HG03442 (cell line): ENCODE results near the gene PHYH.
"Not testable (repeated sequence)": the region's sequence is repeated elsewhere in the genome, so short reads cannot be mapped to it uniquely, and the experiment has no call there.

Experiments
- ATAC-seq: cut with Tn5 transposase; IDR thresholded peaks from one replicate; pipeline ENCODE4 v1.9.1; 2021; ENCODE audit warnings: mild to moderate bottlenecking, moderate library complexity; ENCODE audit not compliant: unreplicated experiment

Gene PHYH

DNA sequence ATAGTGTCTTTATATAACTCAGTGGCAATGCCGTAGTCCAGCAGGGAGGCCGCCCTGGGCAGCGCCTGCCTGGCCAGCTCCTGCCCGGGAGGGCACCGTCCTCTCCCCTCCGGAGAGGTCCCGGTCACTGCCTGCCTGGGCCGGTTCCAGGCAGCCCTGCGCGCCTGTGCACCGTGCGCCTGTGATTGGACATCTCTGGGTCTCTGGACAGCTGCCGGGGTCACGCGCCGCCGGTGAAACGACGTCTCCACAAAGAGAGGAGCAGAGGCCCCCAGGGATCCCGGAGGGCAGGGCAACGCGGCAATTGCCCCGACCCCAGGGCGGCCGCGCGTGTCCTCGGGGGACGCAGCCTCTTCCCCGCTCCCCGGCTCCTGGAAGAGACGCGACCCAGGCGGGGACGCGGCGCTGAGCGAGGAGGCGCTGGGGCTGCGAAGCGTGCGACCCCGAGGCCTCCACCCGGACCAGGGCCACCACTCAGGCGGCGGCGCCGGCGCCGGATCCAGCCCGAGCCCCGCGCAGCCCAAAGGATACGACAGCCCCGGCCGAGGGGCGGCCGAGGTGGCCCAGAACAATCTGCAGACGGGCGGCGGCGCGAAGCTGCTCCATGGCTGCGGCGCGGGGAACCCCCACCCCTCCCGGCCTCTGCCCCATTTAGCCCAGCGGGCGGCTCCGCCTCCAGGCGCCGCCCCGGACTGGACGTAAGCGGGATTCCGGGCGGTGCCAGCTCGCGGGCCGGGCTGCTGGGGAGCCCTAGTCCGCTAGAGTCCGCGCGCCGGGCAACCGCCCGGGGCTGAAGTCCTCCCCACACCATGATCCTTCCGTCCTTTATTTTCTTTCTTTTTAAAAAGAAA lies at the start of gene PHYH:
Gene PHYH (minus strand): TSS at position 628 of the 851 bp plus-strand sequence. CDS start 22 bp downstream, at position 606.
- ATAC-seq, result peak; percentile 57

DNA sequence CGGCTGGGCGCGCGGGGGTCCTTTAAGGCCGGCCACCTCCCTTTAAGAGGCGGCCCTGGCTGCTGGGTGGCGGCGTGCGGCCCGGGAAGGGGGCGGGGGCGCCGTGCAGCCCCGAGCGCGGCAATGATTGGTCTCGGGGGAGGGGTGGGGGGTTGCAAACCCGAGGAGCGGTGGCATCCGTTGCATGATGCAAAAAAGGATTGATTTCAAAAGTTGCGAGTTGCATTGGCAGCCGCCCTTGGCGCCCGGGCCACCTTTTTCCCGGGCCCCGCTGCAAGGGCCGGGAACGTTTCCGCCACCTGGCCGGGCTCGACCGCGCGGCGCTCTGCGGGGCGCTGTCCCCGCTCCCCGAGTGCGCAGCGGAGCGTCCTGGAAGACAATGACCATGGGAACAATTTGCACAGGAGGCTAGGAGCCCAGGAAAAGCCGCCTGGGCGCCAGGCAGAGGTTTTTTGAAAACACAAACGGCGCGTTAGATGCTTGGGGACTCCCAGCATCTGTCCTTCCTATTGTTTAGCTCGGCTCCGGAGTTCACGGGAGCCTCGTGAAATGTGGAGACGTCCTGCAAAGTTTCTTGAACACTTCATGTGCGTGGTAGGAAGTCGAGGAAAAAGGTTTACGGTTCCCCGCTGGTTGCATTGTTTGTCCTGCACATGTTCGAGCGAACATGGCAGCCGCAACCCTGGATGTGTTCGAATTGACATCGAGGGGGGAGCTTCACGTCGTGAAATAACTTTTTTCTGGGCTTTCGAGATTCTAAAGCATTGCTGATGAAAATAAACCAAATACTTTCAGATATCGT lies 48.6 kb upstream of the PHYH start, which contains the start of gene SEPHS1:
Gene SEPHS1 (minus strand): TSS at position 78 of the 802 bp plus-strand sequence. CDS start 3,343 bp downstream, outside the sequence.
- ATAC-seq, result peak; percentile 47

DNA sequence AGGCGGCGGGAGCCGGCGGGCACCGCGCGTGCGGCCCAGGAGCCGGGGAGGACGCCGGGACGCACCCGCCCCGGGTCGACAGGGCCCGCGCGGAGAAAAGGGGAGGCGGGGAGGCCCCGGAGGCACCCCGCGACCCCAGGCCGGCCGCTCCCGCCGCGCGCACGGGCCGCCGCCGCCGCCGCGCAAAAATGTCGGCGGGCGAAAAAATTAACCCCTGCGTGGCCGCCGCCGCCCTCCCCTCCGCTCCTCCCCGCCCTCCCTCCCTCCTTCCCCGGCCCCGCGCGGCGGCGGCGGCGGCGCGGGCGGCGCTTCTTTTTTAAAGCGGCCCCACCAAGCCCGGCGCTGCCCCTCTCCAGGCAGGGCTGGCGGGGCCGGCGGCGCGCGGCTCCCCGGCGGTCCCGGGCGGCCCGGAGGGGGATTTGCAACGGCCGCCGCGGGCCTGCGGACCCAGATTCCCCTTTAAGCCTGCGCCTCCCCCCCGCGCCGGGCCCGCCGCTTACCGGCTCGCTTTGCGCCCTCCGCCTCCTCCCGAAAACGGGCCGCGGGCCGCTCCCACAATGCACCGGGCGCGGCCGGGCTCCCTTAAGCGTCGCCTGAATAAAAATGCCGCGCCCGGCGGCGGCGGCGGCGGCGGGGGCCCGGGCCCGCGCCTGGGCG lies 47.8 kb upstream of the PHYH start:
- peak; percentile 55 for ATAC-seq

DNA sequence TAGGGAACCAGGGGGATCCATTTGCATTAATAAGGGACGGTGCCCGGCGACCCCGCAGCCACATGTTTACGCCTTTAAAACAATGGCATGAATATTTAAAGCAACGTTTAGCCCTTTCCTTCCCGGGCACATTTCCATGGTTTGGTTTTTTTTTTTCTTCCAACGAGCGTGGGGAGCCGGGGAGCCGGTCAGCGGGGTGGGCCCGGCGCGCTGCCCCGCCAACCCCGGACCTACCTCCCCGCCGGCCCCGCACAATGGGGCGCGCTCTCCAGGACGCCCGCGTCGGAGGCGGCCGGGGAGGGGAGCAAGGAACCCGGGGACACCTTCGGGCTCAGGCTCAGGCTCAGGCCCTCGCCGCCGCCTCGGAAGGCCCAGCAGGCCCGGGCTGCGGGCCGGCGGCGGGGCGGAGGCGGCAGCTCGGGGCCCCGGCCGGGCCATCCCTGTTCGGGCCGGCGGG lies 47.2 kb upstream of the PHYH start:
- ATAC-seq, result peak; percentile 17

DNA sequence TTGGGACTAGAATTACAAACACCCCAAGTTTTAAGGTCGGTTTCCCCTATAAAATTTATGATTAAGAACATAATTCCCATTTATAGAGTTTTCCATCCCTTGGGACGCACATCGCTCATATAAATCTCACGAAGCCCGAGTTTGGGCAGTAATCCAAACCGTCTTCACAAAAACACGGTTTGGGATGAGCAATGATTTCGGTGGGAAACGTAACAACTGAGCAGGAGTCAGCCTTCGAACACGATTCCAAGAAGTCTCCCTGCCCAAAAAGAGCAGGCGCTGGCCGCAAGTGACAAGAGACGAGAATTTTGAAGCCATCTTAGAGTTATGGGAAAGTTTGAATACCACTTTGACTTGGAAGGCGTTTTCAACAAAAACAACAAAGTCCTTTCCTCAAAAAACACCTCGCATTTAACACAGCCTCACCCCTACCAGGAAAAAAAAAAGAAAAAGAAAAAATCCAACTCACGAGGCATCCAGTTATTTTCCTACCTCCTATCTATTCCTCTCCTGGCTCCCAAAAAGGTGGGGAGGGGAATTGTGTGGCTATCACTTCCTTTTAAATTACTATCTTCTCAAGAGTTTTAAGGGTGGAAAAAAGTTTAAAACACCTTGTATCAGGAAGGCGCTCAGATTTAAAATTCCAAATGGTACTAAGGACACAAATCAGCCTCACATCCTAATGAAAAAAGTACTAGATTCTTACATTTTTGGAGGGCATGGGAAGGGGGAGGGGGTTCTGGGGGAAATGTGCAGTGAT lies 46.6 kb upstream of the PHYH start:
- no peak for ATAC-seq

DNA sequence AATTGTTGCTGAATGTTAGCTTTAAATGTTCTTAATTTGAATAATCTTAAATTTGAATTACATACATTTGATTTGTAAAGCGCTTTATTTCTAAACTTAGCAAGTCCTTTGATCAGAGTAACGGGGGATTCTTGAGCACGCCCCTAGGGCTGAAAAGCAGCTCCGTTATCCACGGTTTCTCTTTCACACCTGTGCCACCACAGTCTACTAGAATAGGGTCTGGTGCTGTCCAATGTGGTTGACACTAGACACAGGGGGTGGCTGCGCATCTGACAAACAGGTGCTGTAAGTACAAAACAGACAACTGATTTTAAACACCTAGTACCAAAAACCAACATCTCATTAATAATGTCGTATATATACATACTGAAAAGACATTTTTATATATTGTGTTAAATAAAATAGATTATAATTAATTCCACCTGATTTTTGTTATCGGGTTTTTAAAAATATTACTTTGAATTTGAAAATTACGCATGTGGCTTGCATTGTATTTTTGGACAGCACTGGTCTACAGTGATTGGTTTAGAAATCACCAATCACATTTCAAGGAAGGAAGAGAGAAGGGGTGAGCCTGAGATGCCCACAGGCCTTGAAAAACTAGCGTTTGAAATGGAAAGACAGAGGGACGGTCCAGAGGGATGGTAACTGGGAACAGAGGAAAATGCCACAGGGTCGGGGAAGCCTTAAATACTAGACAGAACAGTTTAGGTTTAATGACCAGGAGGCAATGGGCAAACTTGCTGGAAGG lies 40.9 kb upstream of the PHYH start:
- peak; percentile 87 for ATAC-seq

DNA sequence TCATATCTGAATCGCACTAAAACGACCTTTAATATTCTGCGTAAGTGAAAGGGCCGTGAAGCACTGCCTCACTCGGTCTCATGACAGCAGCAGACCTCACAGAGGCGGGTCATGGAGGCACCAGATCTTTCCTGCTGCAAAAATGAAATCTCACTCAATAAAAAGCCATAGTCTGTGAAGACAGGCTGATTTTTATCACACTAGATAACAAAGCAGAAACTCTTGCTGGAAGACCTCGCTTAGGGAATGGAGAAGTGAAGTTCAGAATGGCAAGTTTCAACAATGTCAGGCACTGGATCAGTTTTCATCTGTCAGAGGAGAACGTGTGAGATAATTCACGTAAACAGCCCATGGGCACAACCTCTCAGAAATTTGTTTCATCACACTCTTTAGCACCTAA lies 40.2 kb upstream of the PHYH start:
- ATAC-seq, result no peak

DNA sequence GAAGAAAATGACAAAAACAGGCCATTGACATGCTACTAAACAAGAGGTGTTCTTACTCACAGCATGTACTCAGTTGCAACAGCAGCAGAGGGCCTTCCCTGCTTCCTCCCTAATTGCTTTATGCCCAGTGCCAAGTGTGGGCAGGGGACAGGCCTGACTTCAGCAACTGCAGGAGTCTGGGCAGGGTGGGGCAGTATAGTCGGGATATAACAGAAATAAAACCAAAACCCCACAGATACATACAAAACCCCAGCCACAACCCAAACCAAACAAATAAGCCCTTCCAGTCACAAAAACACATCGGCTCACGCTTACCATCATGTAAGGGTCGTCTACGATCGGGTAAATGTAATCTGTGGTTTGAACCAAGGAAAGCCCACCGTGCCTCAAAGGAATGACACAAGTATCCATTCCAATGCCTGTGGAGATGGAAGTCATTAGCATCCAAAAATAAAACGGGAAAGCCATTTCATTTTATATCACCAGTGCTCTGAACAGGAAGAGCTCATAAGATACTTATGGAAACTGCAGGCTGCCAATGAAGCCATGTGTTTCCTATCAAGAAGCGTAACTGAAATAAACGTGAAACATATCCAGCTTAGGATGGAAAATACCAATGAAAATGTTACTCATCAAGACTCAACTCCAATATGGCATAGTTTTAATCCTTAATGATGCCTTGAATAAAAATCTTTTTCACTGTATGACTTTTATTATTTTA lies 38.7 kb upstream of the PHYH start:
- no peak for ATAC-seq

DNA sequence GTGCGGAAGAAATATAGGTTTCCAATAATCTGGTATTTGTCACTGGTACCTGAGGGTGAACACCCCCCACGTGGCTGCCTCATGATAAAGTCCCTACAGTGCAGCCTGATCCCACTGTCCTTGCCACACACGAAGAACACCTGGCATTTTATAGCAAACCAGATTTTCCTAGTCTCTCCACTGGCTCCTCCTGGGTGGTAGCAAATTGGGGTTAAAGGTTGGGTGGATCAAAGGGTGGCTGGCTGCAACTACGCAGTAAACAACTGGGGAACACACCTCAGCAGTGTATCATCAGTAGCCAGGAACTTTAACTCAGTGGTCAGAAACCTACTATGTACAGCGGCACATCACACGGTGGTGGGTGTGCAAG lies 37.9 kb upstream of the PHYH start:
- ATAC-seq, result no peak

DNA sequence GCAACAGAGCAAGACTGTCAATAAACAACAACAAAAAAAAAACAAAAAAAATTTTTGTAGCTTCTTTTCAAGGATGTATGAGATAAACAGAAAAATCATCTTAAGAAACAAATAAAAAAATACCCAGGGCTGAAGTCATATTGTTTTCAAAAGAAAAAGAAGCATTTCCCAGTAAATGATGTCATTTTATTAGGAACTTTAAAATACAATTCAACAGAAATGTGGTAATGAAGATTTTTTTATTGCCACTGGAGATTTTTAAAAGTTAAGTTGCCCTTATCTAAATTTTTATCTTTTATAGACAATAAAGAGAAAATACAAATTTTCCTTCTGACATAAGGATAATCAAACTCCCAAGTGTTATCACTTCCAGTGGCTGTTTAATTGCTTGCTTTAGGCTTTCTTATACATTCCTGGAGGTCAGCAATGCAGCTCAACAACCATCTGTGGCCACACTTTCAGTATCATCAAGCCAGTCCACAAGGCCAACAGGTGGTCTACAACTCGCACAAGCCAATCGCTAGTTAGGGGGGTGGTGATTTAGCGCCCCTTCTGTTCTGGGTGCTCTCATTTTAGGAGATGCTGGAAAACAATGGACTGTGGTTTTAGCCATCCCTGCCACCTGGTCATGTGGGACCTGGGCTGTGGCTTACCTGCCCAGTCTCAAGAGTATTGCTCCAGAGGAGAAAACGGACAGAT lies 37.4 kb upstream of the PHYH start:
- no peak for ATAC-seq

DNA sequence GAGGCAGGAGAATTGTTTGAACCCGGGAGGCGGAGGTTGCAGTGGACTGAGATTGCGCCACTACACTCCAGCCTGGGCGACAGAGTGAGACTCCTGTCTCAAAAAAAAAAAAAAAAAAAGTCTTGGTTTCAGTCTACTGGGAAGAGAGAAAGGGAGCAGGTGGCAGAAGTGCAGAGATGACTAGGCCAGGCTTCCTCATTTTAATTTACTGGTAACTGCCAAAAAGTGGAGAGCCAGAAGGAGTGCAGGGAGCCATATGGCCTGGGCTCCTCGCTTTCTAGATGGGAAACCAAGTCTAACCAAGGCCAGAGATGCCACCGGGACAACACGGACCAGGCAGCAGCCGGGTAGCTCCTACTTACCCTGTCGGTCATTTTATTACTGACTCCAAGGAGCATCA lies 36.0 kb upstream of the PHYH start:
- ATAC-seq, result peak; percentile 48

DNA sequence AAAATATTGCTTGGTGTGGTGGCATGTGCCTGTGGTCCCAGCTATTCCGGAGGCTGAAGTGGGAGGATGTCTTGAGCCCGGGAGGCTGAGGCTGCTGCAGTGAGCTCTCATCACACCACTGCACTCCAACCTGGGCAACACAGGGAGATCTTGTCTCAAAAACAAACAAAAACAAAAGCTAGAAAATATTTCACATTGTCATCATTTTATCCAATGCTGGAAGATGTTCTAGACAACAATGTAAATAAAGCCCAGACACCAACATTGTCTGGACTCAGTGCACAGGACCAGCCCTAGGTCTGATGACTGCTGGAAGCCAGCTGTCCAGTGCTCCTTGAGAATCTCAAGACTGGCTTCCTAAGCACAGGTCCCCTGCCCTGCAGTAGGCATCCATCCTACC lies 34.7 kb upstream of the PHYH start:
- ATAC-seq, result no peak

DNA sequence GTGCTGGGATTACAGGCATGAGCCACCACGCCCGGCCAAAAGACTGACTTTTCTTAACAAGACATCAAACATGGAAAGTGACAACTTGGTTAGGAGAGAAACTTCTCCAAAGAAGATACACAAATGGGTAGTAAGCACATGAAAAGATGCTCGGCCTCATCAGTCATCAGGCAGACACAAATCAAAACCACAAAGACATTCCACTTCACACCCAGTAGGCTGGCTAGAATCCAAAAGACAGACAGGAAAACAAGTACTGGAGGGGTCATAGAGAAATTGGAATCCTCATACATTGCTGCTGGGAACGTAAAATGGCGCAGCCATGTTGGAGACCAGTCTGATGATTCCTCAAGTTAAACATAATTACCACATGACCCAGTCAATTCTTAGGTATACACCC lies 31.8 kb upstream of the PHYH start:
- ATAC-seq, result no peak

DNA sequence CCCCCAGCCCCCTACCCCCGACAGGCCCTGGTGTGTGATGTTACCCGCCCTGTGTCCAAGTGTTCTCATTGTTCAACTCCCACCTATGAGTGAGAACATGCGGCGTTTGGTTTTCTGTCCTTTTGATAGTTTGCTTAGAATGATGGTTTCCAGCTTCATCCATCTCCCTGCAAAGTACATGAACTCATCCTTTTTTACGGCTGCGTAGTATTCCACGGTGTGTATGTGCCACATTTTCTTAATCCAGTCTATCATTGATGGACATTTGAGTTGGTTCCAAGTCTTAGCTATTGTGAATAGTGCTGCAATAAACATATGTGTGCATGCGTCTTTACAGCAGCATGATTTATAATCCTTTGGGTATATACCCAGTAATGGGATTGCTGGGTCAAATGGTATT lies 31.1 kb upstream of the PHYH start:
- ATAC-seq, result not testable (repeated sequence)

DNA sequence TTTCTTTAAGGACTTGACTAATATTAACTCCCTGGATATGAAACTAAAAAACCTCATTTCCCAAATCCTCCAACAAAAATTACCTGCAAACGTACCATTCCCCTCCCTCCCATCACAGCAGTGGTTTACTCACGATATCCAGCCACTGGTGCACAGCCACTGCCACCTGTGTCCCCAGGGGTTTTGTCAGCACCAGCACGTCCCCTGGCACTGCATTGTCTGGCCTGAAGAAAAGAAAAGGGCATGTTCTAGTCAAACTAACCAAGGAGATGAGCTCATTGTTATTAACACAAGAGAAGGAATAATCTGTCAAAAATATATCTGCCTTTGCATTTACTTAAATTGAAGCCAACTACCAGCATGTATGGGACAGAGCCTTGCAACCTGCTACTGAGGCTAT lies 29.7 kb upstream of the PHYH start:
- ATAC-seq, result no peak

DNA sequence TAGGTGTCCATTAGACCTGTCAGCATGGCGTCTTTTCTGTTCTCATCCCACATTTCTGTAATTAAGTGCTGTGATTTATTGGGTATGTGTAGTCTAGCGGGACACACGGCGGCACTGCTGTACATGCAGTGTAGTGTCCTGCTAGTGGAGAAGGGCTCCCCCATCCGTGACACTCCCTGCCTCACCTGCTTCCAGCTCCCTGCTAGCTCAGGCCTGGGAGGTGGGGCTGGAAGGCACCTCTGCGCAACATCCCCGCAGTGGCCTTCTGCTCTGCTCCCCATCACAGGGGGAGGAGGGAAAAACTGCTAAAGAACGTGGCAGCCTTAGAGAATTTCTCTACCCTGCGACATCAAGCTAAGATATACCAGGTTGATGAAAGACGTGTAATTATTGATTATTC lies 28.7 kb upstream of the PHYH start:
- no peak for ATAC-seq

DNA sequence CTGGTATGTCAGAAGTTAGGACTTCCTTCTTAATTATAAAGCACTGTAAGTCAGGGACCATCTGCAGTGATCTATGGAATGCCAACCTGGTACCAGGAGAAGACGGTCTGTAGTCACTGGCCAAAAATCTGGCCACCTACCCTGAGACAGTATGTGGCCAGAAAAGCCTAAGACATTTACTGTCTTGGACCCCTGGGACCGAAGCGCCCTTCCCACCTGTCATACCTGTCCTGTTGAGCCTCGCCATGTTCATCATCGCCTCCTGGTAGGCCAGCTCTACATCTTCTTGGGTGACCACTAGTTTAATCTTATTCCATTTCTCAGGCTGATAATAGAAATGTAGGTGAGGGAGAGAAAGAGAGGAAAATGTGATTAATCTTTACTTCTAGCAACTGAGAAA lies 28.3 kb upstream of the PHYH start:
- ATAC-seq, result no peak

DNA sequence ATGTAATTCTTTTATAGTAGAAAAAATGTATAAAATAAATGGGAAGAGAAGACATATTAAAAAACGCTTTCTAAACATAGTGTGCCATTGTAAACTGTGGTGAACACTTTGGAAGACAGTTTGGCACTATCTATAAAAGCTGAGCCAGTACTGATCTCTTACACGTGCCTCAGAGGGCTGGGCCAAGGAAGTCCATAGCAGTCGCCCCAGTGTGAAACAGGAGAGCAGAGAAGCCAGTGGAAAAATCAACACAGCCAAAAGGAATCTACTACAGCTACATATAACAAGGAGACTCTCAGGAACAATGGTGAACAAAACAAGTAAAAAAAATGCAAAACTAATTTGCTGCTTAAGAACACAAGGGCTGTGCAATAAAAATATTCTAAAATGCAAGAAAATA lies 27.7 kb upstream of the PHYH start:
- ATAC-seq, result no peak
